PC-3 (cell line): ENCODE measurements around the gene KMT2E. TPM values are rescaled to one million over a fixed set of nuclear protein-coding genes. Genes with fewer than 3 reads are reported as not detected.
"Not testable (repeated sequence)": the region's sequence is repeated elsewhere in the genome, so short reads cannot be mapped to it uniquely, and the experiment has no call there.

Experiments
- ATAC-seq: fragments of 200-7000 bp; cut with Tn5 transposase; 2 replicates; pipeline ENCODE4 v1.9.1; 2020; ENCODE audit warnings: mild to moderate bottlenecking, moderate library complexity
- BruUV-seq: library from RNA; stranded (reverse); fragments of 400-500 nt; replicated peaks from 2 replicates; lab custom pipeline; 2021; lab: Mats Ljungman, UMichigan
- CTCF ChIA-PET: fragments of 300-600 bp; sonication (Branson Sonifier 250); formaldehyde crosslinking; loops from one replicate; lab custom pipeline; 2022; ENCODE audit warnings: antibody characterized with exemption; lab: Charles Lee
- POLR2A ChIA-PET: fragments of 300-600 bp; sonication (Branson Sonifier 250); formaldehyde crosslinking; loops from one replicate; lab custom pipeline; 2022; ENCODE audit warnings: antibody characterized with exemption; ENCODE audit not compliant: unreplicated experiment; lab: Charles Lee
- DNase-seq: peaks from one replicate; pipeline ENCODE4 v3.0.0-alpha.2; 2015
- H2AFZ ChIP-seq: fragments of 300-600 bp; sonication (generic); 2 replicates; pipeline ENCODE4 v1.6.0; 2016; ENCODE audit warnings: antibody characterized with exemption, low read length
- H3F3A ChIP-seq: fragments of 300-600 bp; sonication (generic); one replicate; pipeline ENCODE4 v1.6.0; 2017; ENCODE audit warnings: antibody characterized with exemption, low read length, control low read depth, mild to moderate bottlenecking; ENCODE audit not compliant: unreplicated experiment
- H3K27ac ChIP-seq: fragments of 300-600 bp; sonication (generic); 2 replicates; pipeline ENCODE4 v1.5.1; 2016; ENCODE audit warnings: mild to moderate bottlenecking, low read length
- H3K27me3 ChIP-seq: fragments of 300-600 bp; sonication (generic); 2 replicates; pipeline ENCODE4 v1.6.1; 2016; ENCODE audit warnings: low read length, mixed read lengths
- H3K36me3 ChIP-seq: fragments of 300-600 bp; sonication (generic); 2 replicates; pipeline ENCODE4 v1.6.1; 2016; ENCODE audit warnings: low read depth, mixed run types, low read length, mixed read lengths
- H3K4me1 ChIP-seq: fragments of 300-600 bp; sonication (generic); 2 replicates; pipeline ENCODE4 v1.5.1; 2016; ENCODE audit warnings: low read length; ENCODE audit not compliant: insufficient read depth
- H3K4me2 ChIP-seq: fragments of 300-600 bp; sonication (generic); 2 replicates; pipeline ENCODE4 v1.6.0; 2016; ENCODE audit warnings: low read length
- H3K4me3 ChIP-seq: fragments of 300-600 bp; sonication (generic); 2 replicates; pipeline ENCODE4 v1.5.1; 2016; ENCODE audit warnings: mild to moderate bottlenecking, low read length, mixed read lengths
- H3K79me2 ChIP-seq: fragments of 300-600 bp; sonication (generic); 2 replicates; pipeline ENCODE4 v1.6.1; 2017; ENCODE audit warnings: low read length, mixed read lengths
- H3K9ac ChIP-seq: fragments of 300-600 bp; sonication (generic); 2 replicates; pipeline ENCODE4 v1.6.0; 2016; ENCODE audit warnings: mild to moderate bottlenecking, low read length
- H3K9me2 ChIP-seq: fragments of 300-600 bp; sonication (generic); replicated peaks from 2 replicates; pipeline ENCODE4 v1.6.1; 2016; ENCODE audit warnings: mixed run types, low read length, mixed read lengths
- H3K9me3 ChIP-seq: fragments of 300-600 bp; sonication (generic); 2 replicates; pipeline ENCODE4 v1.6.1; 2016; ENCODE audit warnings: low read length, mixed read lengths
- H4K20me1 ChIP-seq: fragments of 300-600 bp; sonication (generic); 2 replicates; pipeline ENCODE4 v1.6.1; 2016; ENCODE audit warnings: low read length, mixed read lengths
- EZH2 ChIP-seq: fragments of 300-600 bp; sonication (generic); IDR thresholded peaks from one replicate; pipeline ENCODE4 v1.6.1; 2017; ENCODE audit warnings: antibody characterized with exemption, mild to moderate bottlenecking, low read length; ENCODE audit not compliant: unreplicated experiment
- EZH2phosphoT487 ChIP-seq: fragments of 300-600 bp; sonication (generic); IDR thresholded peaks from 2 replicates; pipeline ENCODE4 v1.6.1; 2018; ENCODE audit warnings: mild to moderate bottlenecking, antibody characterized with exemption, low read length, borderline replicate concordance
- intact Hi-C: fragments of 100-400 bp; cut with micrococcal nuclease; formaldehyde crosslinking; loops from 2 replicates; pipeline ENCODE4 v1.9.0; 2023
- total RNA-seq: library from RNA; depleted of rRNA; stranded (reverse); fragments of >200 nt; gene quantifications from 2 replicates; pipeline ENCODE4 v1.2.3, GENCODE V29; 2014
- TF ChIP-seq, protein P1 (sequence below): fragments of 300-600 bp; sonication (generic); conservative IDR thresholded peaks from 2 replicates; pipeline ENCODE4 v1.5.1; 2017; ENCODE audit warnings: antibody characterized with exemption, low read depth, mild to moderate bottlenecking, low read length

Gene KMT2E
- total RNA-seq, 1 experiment from 2014 or later, result 21.8 TPM

GRCh38 chr7:104984585-104985258, 29.3 kb upstream of the KMT2E start:
- no peaks in the 10 kb centered on the region for H3K9me3 ChIP-seq

DNA sequence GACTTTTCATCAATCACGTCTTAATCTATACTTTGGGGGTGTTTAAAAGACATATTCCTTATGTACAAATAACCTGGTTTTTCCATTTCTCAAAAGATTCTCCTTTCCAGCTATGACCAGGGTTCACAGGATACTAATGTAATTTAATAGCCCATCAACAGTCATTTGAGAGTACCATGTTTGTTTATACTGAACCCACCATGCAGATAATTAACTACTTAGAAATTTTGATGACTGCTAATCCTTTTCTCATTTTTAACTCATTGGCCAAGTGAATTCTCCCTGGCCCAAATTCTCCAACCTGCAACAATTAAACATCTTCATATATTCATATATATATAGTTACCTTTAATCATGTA, 28.8 kb upstream of the KMT2E start:
- intact Hi-C loops, result loop anchor here (2.0 to 10.0 kb wide), 3 partner anchors 18 to 110 kb away; no protein-coding TSS in a partner anchor
- Histone ChIP-seq H3F3A (peaks cover 12% of the 10 kb centered on the region), H4K20me1 (peaks cover 4% of the 10 kb centered on the region; the same call in 1 of the 2 replicates), H3K79me2 (peaks cover 26% of the 10 kb centered on the region), H2AFZ (no peak overlapping the region), H3K27ac (peak overlapping the region; percentile 93; the same call in 1 of the 2 replicates), H3K4me3 (0 out of 2 replicates have a peak overlapping the region, but pooled peaks have one; percentile 81), H3K4me1 (peaks cover 60% of the 10 kb centered on the region), H3K9me3 (no peaks in the 10 kb centered on the region), H3K27me3 (no peaks in the 10 kb centered on the region), H3K9me2 (no peaks in the 10 kb centered on the region), H3K4me2 (peak overlapping the region; percentile 94), H3K9ac (no peak overlapping the region), H3K36me3 (no peaks in the 10 kb centered on the region; the same call in 1 of the 2 replicates)
- BruUV-seq, result no TSS peak
- ATAC-seq (no peak), DNase-seq (no peak)
- TF ChIP-seq, protein P1, sequence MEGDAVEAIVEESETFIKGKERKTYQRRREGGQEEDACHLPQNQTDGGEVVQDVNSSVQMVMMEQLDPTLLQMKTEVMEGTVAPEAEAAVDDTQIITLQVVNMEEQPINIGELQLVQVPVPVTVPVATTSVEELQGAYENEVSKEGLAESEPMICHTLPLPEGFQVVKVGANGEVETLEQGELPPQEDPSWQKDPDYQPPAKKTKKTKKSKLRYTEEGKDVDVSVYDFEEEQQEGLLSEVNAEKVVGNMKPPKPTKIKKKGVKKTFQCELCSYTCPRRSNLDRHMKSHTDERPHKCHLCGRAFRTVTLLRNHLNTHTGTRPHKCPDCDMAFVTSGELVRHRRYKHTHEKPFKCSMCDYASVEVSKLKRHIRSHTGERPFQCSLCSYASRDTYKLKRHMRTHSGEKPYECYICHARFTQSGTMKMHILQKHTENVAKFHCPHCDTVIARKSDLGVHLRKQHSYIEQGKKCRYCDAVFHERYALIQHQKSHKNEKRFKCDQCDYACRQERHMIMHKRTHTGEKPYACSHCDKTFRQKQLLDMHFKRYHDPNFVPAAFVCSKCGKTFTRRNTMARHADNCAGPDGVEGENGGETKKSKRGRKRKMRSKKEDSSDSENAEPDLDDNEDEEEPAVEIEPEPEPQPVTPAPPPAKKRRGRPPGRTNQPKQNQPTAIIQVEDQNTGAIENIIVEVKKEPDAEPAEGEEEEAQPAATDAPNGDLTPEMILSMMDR, result no peak
- TF ChIP-seq EZH2phosphoT487 (no peak), EZH2 (no peak)
- POLR2A ChIA-PET, result interaction anchor here (0.5 to 0.6 kb wide), 2 partner anchors 32 to 41 kb away, joined by 13 to 20 read pairs; no protein-coding TSS in a partner anchor
- CTCF ChIA-PET, result interaction anchor here (0.5 kb wide), 1 partner anchor 24 kb away, joined by 3 read pairs; no protein-coding TSS in a partner anchor

More at GRCh38 chr7:104984585-104985258, 29.3 kb upstream of the KMT2E start:
- no peaks in the 10 kb centered on the region for H3K9me2 ChIP-seq
- H3K27me3 ChIP-seq, result no peaks in the 10 kb centered on the region
- peaks cover 26% of the 10 kb centered on the region for H3K79me2 ChIP-seq
- POLR2A ChIA-PET, result interaction anchor here (0.5 to 1.1 kb wide), 4 partner anchors 26 to 42 kb away, joined by 3 to 20 read pairs (median 8); no protein-coding TSS in a partner anchor
- intact Hi-C loops, result loop anchor here (2.0 to 10.0 kb wide), 4 partner anchors 18 to 353 kb away; no protein-coding TSS in a partner anchor
- peaks cover 12% of the 10 kb centered on the region for H3F3A ChIP-seq
- H3K9ac ChIP-seq, result peak overlapping the region; percentile 99
- peak overlapping the region; percentile 83; the same call in 1 of the 2 replicates for H2AFZ ChIP-seq
- ATAC-seq (no peak), DNase-seq (no peak)
- H3K4me1 ChIP-seq, result peaks cover 64% of the 10 kb centered on the region
- peak overlapping the region; percentile 94 for H3K4me2 ChIP-seq
- H3K4me3 ChIP-seq, result peak overlapping the region; percentile 81
- no peak for TF ChIP-seq EZH2
- no peak for TF ChIP-seq EZH2phosphoT487
- no peaks in the 10 kb centered on the region; the same call in 1 of the 2 replicates for H3K36me3 ChIP-seq
- CTCF ChIA-PET, result interaction anchor here (0.5 kb wide), 1 partner anchor 24 kb away, joined by 3 read pairs; no protein-coding TSS in a partner anchor
- peak overlapping the region; percentile 93 for H3K27ac ChIP-seq
- no peaks in the 10 kb centered on the region; the same call in 1 of the 2 replicates for H4K20me1 ChIP-seq
- BruUV-seq, result no TSS peak

- ChIA-PET CTCF (no interaction called here), POLR2A (no interaction called here)
- Histone ChIP-seq H2AFZ (no peak overlapping the region), H3K4me1 (peaks cover 51% of the 10 kb centered on the region), H3F3A (peaks cover 12% of the 10 kb centered on the region), H3K4me3 (no peak overlapping the region), H3K27me3 (no peaks in the 10 kb centered on the region), H3K27ac (peak overlapping the region; percentile 41), H3K79me2 (peaks cover 26% of the 10 kb centered on the region), H3K36me3 (no peaks in the 10 kb centered on the region; the same call in 1 of the 2 replicates), H3K4me2 (peak overlapping the region; percentile 19; the same call in 1 of the 2 replicates), H3K9me3 (no peaks in the 10 kb centered on the region), H4K20me1 (peaks cover 4% of the 10 kb centered on the region; the same call in 1 of the 2 replicates), H3K9me2 (no peaks in the 10 kb centered on the region), H3K9ac (no peak overlapping the region)
- intact Hi-C loops, result loop anchor here (10.0 kb wide), 1 partner anchor 108 kb away; no protein-coding TSS in a partner anchor
- ATAC-seq (no peak), DNase-seq (no peak)
- TF ChIP-seq EZH2 (no peak), EZH2phosphoT487 (no peak)
- TF ChIP-seq, protein P1, result no peak
- no TSS peak for BruUV-seq
Observed at GRCh38 chr7:104986628-104987259, 27.3 kb upstream of the KMT2E start.

DNA sequence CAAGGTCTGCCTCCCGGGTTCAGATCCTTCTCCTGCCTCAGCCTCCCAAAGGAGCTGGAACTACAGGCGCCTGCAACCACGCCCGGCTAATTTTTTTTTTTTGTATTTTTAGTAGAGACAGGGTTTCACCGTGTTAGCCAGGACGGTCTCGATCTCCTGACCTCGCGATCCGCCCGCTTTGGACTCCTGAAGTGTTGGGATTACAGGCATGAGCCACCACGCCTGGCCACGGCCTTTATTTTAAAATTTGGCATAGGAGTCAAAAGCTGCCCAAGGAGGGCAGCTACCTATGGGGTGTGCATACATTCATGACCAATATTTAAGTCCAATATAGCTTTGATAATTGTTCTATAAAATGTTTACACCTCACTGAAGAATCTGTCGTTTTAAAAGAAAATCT, 26.6 kb upstream of the KMT2E start:
- intact Hi-C loops, result loop anchor here (10.0 kb wide), 1 partner anchor 107 kb away; no protein-coding TSS in a partner anchor
- H3K4me3 ChIP-seq, H3K27ac ChIP-seq, BruUV-seq, CTCF ChIA-PET, H3K9ac ChIP-seq, DNase-seq, H3K9me2 ChIP-seq, H3K9me3 ChIP-seq, H4K20me1 ChIP-seq, ATAC-seq, H3K4me2 ChIP-seq, H2AFZ ChIP-seq, H3K27me3 ChIP-seq, H3K36me3 ChIP-seq: not testable (repeated sequence)
- POLR2A ChIA-PET, result interaction anchor here (0.6 kb wide), 1 partner anchor 41 kb away, joined by 4 read pairs; no protein-coding TSS in a partner anchor
- Histone ChIP-seq H3F3A (peaks cover 12% of the 10 kb centered on the region), H3K4me1 (peaks cover 48% of the 10 kb centered on the region), H3K79me2 (peaks cover 23% of the 10 kb centered on the region)
